GM18858 (cell line): Measurements from ENCODE around the gene RBL2.
"Not testable (repeated sequence)": the region's sequence is repeated elsewhere in the genome, so short reads cannot be mapped to it uniquely, and the experiment has no call there.

Experiments used
- ATAC-seq: cut with Tn5 transposase; IDR thresholded peaks from one replicate; pipeline ENCODE4 v1.9.1; 2021; ENCODE audit not compliant: unreplicated experiment

RBL2 gene

GRCh38 chr16:53529513-53529912 is 95.2 kb downstream of the RBL2 start:
- ATAC-seq: no peak

GRCh38 chr16:53530046-53530445 is 95.8 kb downstream of the RBL2 start:
- no peak for ATAC-seq

DNA sequence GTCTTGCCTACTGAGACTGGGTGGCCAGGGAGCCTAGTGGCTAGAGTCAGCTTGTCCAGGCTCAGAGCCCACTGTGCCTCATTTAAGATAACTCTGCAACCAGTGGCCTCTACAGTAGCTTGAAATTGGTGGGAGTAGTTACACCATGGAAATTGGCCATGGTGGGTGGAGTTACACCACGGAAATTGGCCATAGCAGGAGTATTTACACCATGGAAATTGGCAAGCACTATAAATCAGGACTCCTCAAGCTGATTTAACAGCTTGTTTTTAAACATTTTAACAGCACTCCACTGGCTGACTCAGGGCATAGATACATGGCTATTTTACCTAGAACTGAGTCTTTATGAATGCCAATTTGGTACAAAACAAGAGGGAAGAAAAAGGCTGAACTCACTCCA is 96.5 kb downstream of the RBL2 start:
- ATAC-seq: no peak

- ATAC-seq: no peak
Observed at GRCh38 chr16:53534206-53534605, 99.9 kb downstream of the RBL2 start.

DNA sequence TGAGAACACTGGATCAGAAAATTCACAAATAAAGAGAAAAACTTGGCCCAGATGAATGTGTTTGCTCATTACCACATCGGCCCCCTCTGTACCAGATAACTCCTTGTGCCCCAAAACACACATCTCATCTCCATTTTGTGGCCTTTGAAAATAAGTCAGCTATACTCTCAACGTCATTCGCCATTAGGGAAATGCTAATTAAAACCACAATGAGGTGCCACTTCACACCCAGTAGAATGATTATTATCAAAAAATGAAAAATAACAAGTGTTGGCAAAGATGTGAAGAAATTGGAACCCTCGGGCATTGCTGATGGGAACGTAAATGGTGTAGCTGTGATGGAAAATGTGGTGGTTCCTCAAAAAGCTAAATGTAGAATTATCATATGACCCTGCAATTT is 103.4 kb downstream of the RBL2 start:
- ATAC-seq: no peak

GRCh38 chr16:53539346-53539745 is 105.1 kb downstream of the RBL2 start:
- ATAC-seq: not testable (repeated sequence)

DNA sequence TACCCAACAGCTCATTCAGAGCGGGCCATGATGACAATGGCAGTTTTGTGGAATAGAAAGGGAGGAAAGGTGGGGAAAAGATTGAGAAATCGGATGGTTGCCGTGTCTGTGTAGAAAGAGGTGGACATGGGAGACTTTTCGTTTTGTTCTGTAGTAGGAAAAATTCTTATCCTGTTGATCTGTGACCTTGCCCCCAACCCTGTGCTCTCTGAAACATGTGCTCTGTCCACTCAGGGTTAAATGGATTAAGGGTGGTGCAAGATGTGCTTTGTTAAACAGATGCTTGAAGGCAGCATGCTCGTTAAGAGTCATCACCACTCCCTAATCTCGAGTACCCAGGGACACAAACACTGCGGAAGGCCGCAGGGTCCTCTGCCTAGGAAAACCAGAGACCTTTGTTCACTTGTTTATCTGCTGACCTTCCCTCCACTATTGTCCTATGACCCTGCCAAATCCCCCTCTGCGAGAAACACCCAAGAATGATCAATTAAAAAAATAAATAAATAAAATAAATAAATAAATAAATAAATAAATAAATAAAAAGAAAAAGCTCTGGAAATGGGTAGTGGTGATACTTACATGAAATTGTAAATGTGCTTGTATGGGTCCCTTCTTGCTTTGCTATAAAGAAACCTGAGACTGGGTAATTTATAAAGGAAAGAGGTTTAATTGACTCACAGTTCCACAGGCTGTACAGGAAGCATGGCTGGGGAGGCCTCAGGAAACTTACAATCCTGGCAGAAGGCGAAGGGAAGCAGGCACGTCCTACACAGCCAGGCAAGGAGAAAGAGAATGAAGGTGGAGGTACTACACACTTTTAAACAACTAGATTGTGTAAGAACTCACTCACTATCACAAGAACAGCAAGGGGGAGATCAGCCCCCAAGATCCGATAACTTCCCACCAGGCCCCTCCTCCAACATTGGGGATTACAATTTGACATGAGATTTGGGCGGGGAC is 105.8 kb downstream of the RBL2 start:
- ATAC-seq: not testable (repeated sequence)
